ENCODE measurements around the gene MPPED2. TPM values are rescaled to one million over a fixed set of nuclear protein-coding genes. Genes with fewer than 3 reads are reported as not detected.

The MPPED2 gene, protein sequence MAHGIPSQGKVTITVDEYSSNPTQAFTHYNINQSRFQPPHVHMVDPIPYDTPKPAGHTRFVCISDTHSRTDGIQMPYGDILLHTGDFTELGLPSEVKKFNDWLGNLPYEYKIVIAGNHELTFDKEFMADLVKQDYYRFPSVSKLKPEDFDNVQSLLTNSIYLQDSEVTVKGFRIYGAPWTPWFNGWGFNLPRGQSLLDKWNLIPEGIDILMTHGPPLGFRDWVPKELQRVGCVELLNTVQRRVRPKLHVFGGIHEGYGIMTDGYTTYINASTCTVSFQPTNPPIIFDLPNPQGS
- total RNA-seq = not detected in 2 replicates

DNA sequence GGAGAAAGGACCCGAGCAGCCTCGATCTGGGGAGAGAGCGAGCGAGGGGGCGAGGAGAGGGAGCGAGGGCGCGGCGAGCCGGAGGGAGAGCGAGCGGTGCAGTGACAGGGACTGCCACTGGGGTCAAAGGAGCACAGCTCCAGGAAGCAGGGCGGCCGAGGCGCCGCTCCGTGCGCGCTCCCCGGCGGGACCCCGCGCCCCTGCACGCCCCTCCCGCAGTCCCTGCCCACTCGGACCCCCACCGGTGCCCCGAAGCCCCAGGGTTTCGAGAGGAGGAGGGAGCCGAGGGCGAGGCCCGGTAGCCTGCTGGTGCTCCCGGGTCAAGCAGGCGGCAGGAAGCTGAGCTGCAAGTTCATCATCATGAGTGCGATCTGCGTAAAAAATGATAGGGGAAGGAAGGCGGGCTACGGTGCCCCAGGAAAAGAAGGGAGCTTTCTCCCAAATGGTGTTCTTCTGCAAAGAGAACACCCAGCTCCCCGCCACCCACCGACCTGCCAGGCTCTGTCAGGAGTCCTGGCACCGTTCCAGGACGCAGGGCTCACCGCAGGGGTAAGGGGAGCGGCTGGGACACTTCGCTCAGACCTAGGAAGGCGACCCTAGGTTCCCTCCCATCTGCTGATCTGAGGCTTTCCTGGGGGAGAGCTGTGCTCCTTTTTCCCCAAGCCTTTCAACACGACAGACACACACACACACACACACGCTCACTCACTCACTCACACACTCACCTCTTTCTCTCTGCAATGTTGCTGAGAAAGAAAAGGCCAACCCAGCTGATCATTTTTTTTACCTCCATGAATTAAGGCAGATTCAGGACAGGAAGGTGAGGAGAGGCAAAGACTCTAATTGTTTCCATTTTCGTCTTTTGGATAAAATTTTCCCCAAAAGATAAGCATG, at the start of gene MPPED2:
MPPED2 (minus strand) TSS at position 103 of the 894 bp plus-strand sequence. CDS start 5,980 bp downstream, outside the sequence.
- DNase-seq (ENCODE audit: low read depth) = no peak
- peak within 1 kb of the TSS; percentile 30 for H3K4me3 ChIP-seq (ENCODE audit: low read depth, low read length)
- TF ChIP-seq, protein P1, sequence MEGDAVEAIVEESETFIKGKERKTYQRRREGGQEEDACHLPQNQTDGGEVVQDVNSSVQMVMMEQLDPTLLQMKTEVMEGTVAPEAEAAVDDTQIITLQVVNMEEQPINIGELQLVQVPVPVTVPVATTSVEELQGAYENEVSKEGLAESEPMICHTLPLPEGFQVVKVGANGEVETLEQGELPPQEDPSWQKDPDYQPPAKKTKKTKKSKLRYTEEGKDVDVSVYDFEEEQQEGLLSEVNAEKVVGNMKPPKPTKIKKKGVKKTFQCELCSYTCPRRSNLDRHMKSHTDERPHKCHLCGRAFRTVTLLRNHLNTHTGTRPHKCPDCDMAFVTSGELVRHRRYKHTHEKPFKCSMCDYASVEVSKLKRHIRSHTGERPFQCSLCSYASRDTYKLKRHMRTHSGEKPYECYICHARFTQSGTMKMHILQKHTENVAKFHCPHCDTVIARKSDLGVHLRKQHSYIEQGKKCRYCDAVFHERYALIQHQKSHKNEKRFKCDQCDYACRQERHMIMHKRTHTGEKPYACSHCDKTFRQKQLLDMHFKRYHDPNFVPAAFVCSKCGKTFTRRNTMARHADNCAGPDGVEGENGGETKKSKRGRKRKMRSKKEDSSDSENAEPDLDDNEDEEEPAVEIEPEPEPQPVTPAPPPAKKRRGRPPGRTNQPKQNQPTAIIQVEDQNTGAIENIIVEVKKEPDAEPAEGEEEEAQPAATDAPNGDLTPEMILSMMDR (IDR thresholded peaks at IDR 0.05; ENCODE audit: insufficient read depth, low read depth, low read length) = no peak

DNA sequence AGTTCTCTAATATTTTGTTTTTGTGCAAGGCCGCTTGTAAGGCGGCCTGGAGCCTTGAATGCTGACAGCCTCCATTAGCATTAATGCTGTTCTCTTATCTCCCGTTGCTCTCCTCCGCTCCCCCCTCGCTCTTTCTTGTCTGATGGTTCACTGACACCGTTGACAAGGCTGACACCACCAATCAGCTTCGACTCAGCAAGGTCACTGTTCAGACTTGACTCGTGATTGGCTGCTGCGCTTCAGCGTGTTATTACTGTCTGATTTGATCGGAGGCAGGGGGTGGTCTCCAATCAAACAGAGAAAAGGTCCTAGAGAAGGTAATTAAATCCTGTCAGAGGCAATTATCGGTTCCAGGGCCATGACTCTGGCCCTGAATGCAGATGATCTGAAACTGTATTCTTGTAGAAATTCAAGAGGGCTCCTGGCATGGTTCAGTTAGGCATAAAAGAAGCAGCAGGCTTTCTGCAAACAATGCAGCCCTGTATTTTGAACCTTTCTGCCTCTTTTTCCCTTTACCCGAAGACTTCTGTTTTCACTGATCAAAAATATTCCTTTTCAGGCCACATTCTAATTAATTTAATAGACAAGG, 49.3 kb upstream of the MPPED2 start:
- no peak for DNase-seq (ENCODE audit: low read depth)
- H3K4me3 ChIP-seq (ENCODE audit: low read depth, low read length) = no peak overlapping the region
- TF ChIP-seq, protein P1 (IDR thresholded peaks at IDR 0.05; ENCODE audit: insufficient read depth, low read depth, low read length) = no peak

DNA sequence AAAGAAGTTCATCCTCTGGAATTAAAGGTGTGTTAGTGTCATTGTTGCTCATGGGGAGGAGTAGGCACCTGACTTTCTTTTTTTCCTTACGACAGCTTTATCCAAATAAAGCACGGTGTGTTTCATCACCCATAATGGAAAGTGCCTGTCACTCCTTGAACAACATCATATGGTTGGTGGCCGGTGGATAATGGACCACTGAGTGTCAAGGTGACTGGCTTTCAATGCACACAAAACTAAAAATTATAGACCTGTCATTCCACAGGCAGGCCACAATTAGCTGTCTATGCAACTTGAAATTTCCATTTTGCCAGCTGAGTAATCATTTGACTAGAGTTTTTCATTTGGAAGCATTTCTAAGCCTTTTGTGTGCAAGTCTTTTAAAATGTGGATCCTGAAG, 45.0 kb upstream of the MPPED2 start:
- H3K4me3 ChIP-seq (ENCODE audit: low read depth, low read length) = no peak overlapping the region
- DNase-seq (ENCODE audit: low read depth) = no peak
- TF ChIP-seq, protein P1 (IDR thresholded peaks at IDR 0.05; ENCODE audit: insufficient read depth, low read depth, low read length) = no peak

DNA sequence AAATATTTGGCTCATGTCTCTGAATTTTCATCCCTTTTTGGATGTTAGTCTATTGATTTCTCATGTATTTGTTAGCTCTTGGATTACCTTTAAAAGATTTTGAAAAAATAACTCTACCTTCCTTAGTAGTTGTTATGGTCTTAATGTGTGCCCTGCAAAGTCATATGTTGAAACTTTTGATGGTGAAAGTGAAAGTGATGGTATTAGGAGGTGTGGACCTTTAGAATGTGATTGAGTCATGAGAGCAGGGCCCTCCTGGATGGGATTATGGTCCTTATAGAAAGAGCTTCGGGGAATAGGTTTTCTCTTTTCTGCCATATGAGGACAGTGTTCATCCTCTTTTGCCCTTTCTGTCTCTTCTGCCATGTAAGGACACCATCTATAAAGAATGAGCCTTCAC, 33.6 kb upstream of the MPPED2 start:
- TF ChIP-seq, protein P1 (IDR thresholded peaks at IDR 0.05; ENCODE audit: insufficient read depth, low read depth, low read length) = no peak
- no peak overlapping the region for H3K4me3 ChIP-seq (ENCODE audit: low read depth, low read length)
- no peak for DNase-seq (ENCODE audit: low read depth)

DNA sequence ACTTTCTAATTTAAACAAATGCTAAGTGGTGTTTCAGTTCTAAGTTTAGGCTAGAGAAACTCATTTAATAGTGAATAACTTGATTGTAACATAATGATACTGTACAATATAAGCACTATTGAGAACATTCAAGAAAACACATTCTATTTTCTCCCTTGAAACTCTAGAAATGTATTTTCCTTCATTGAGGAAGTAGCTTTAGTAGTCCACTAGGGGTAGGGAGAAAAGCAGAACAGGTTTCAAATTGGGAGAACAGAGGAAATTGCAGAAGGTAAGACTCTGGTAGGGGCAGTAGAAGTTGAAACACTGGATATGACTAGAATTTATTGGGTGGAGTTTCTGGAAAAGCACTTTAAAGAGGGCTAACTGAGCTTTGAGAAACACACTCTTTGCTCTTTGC, 31.6 kb upstream of the MPPED2 start:
- H3K4me3 ChIP-seq (ENCODE audit: low read depth, low read length) = no peak overlapping the region
- DNase-seq (ENCODE audit: low read depth) = no peak
- TF ChIP-seq, protein P1 (IDR thresholded peaks at IDR 0.05; ENCODE audit: insufficient read depth, low read depth, low read length) = no peak

DNA sequence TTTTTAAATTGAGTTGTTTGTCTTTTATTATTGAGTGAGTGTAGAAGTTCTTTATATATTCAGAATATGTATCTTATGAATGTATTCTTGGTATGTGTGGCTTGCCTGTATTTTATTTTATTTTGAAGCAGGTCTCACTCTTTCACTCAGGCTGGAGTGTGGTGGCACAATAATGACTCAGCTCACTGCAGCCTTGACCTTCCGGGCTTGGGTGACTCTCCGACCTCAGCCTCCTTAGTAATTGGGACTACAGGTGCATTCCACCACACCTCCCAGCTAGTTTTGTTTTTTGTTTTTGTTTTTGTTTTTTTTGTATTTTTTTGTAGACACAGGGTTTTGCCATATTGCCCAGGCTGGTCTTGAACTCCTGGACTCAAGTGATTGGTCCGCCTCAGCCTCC, 24.5 kb upstream of the MPPED2 start:
- no peak overlapping the region for H3K4me3 ChIP-seq (ENCODE audit: low read depth, low read length)
- DNase-seq (ENCODE audit: low read depth) = no peak
- TF ChIP-seq, protein P1 (IDR thresholded peaks at IDR 0.05; ENCODE audit: insufficient read depth, low read depth, low read length) = no peak

Measured in fibroblast of villous mesenchyme (primary cell).